Suprapubic skin (tissue), 4 donors: ENCODE data around the gene LPP.

Experiments used
- CTCF ChIP-seq, 2 donors: fragments of 200-600 bp in 1 of 2; fragments of 450-650 bp in 1 of 2; sonication (generic) in 1 of 2; IDR thresholded peaks; one replicate each; pipeline ENCODE4 v1.5.1; 2016 to 2019; ENCODE audit warnings: antibody characterized with exemption in 2 of 2, mild to moderate bottlenecking in 1 of 2, moderate library complexity in 1 of 2
- POLR2A ChIP-seq, 2 donors: fragments of 450-650 bp; IDR thresholded peaks; one replicate each; pipeline ENCODE4 v1.6.1; 2017; ENCODE audit warnings: antibody characterized with exemption in 2 of 2, mild to moderate bottlenecking in 2 of 2, moderate library complexity in 2 of 2
- POLR2AphosphoS5 ChIP-seq, 3 donors: sonication (generic); formaldehyde crosslinking; IDR thresholded peaks; one replicate each; pipeline ENCODE4 v1.6.1; 2017; ENCODE audit warnings: antibody characterized with exemption in 3 of 3

GRCh38 chr3:188322135-188322887, 168.4 kb downstream of the LPP start:
- TF ChIP-seq CTCF (IDR thresholded peaks at IDR 0.05) (no peak), POLR2A (IDR thresholded peaks at IDR 0.05) (no peak), POLR2AphosphoS5 (IDR thresholded peaks at IDR 0.05) (no peak)
